ENCODE data around the gene ARHGAP44. TPM values are rescaled to one million over a fixed set of nuclear protein-coding genes. Genes with fewer than 3 reads are reported as not detected.

ARHGAP44 gene
- total RNA-seq, 1 experiment from 2014 or later = 9.9 TPM

GRCh38 chr17:12794919-12795532, 5.7 kb downstream of the ARHGAP44 start:
- no peak overlapping the region for H4K5ac ChIP-seq (ENCODE audit: insufficient read length, low read depth, low read length)
- H3K9ac ChIP-seq (ENCODE audit: extremely low read depth, insufficient read length, low read length) = no peak overlapping the region
- no peak overlapping the region for H4K8ac ChIP-seq (replicated peaks; ENCODE audit: insufficient read length, low read depth, low read length)
- Mint-ChIP-seq H3K9me3 (peaks cover 0 to 9% of the 10 kb centered on the region in 2 experiments; a peak in 3 of 5 replicates), H3K4me1 (peaks cover 27 to 31% of the 10 kb centered on the region in 2 experiments), H3K36me3 (ENCODE audit: insufficient read depth in 1 of 3, low read depth in 3 of 3) (peaks cover 2 to 14% (median 3%) of the 10 kb centered on the region in 3 experiments; a peak in 6 of 7 replicates), H3K27ac (peak overlapping the region in 1 of 3 experiments; percentile 29; a peak in 2 of 7 replicates), H3K27me3 (ENCODE audit: low read depth) (no peaks in the 10 kb centered on the region; the same call in 1 of the 2 replicates), H3K4me3 (no peak overlapping the region)
- no peaks in the 10 kb centered on the region for H3K9me3 ChIP-seq (ENCODE audit: control insufficient read depth, low read depth, low read length)
- H3K27me3 ChIP-seq (ENCODE audit: insufficient read depth, low read length) = no peaks in the 10 kb centered on the region
- H2BK15ac ChIP-seq (ENCODE audit: low read depth, low read length) = no peak overlapping the region
- H4K91ac ChIP-seq (ENCODE audit: insufficient read length, low read depth, low read length) = no peak overlapping the region
- no peak overlapping the region for H3K23ac ChIP-seq (ENCODE audit: insufficient read length, low read depth, low read length)
- H4K20me1 ChIP-seq (ENCODE audit: control insufficient read depth, insufficient read depth, insufficient read length) = no peaks in the 10 kb centered on the region
- H3K79me2 ChIP-seq (ENCODE audit: insufficient read depth, low read length) = peaks cover 9% of the 10 kb centered on the region; the same call in 1 of the 2 replicates
- H2AFZ ChIP-seq (ENCODE audit: low read length) = no peak overlapping the region
- H2BK12ac ChIP-seq (ENCODE audit: insufficient read length, low read depth, low read length) = no peak overlapping the region
- peaks cover 10% of the 10 kb centered on the region for H3K4me1 ChIP-seq (ENCODE audit: insufficient read depth, low read length)
- peaks cover 6% of the 10 kb centered on the region for H3K79me1 ChIP-seq (ENCODE audit: insufficient read depth, low read depth, low read length, poor library complexity, severe bottlenecking)
- no peak for DNase-seq
- no peak for TF ChIP-seq CTCF (conservative IDR thresholded peaks at IDR 0.05)
- H3K4ac ChIP-seq (ENCODE audit: low read depth, low read length) = no peak overlapping the region
- H3K18ac ChIP-seq (ENCODE audit: insufficient read length, low read depth, low read length) = no peak overlapping the region
- H3K23me2 ChIP-seq (ENCODE audit: insufficient read length, low read depth, low read length, poor library complexity, severe bottlenecking) = peaks cover 9% of the 10 kb centered on the region
- H3K27ac ChIP-seq (ENCODE audit: insufficient read length, low read depth, low read length) = no peak overlapping the region
- H3T11ph ChIP-seq (ENCODE audit: low read length) = no peak overlapping the region
- no peak overlapping the region for H2BK120ac ChIP-seq (ENCODE audit: low read depth, low read length, poor library complexity, severe bottlenecking)
- no peak overlapping the region for H3K4me2 ChIP-seq (ENCODE audit: insufficient read depth, insufficient read length, low read length)
- H3K56ac ChIP-seq (ENCODE audit: insufficient read length, low read depth, low read length) = no peak overlapping the region
- H2AK5ac ChIP-seq (ENCODE audit: insufficient read length, low read length) = no peak overlapping the region
- H3K14ac ChIP-seq (ENCODE audit: insufficient read depth, low read length) = no peak overlapping the region
- no CpG with 5 or more reads among the region's 6 CpGs for WGBS (ENCODE audit: extremely low coverage, insufficient read length, low lambda C conversion rate)
- H2BK20ac ChIP-seq (ENCODE audit: low read depth, low read length, poor library complexity, severe bottlenecking) = no peak overlapping the region
- H2BK5ac ChIP-seq (ENCODE audit: insufficient read length, low read length) = no peak overlapping the region
